HL-60 (cell line): ENCODE data around the gene BCAS3.
"Not testable (repeated sequence)": the region's sequence is repeated elsewhere in the genome, so short reads cannot be mapped to it uniquely, and the experiment has no call there.

Source experiments
- GABPA ChIP-seq: IDR thresholded peaks from 2 replicates; pipeline ENCODE4 v1.6.1; 2012; ENCODE audit warnings: low read depth
- TF ChIP-seq, protein P1 (sequence below): IDR thresholded peaks from one replicate; pipeline ENCODE4 v1.5.1; 2011; ENCODE audit warnings: low read length, control low read depth, inconsistent platforms; ENCODE audit not compliant: insufficient read depth
- TF ChIP-seq, protein P2 (sequence below): IDR thresholded peaks from 2 replicates; pipeline ENCODE4 v1.6.1; 2012; ENCODE audit warnings: low read depth; ENCODE audit not compliant: insufficient replicate concordance

DNA sequence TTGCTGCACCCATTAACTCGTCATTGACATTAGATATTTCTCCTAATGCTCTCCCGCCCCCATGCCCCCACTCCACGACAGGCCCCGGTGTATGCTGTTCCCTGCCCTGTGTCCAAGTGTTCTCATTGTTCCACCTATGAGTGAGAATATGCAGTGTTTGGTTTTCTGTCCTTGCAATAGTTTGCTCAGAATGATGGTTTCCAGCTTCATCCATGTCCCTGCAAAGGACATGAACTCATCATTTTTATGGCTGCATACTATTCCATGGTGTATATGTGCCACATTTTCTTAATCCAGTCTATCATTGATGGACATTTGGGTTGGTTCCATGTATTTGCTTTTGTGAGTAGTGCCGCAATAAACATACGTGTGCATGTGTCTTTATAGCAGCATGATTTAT, 83.7 kb downstream of the BCAS3 start:
- TF ChIP-seq, protein P1, sequence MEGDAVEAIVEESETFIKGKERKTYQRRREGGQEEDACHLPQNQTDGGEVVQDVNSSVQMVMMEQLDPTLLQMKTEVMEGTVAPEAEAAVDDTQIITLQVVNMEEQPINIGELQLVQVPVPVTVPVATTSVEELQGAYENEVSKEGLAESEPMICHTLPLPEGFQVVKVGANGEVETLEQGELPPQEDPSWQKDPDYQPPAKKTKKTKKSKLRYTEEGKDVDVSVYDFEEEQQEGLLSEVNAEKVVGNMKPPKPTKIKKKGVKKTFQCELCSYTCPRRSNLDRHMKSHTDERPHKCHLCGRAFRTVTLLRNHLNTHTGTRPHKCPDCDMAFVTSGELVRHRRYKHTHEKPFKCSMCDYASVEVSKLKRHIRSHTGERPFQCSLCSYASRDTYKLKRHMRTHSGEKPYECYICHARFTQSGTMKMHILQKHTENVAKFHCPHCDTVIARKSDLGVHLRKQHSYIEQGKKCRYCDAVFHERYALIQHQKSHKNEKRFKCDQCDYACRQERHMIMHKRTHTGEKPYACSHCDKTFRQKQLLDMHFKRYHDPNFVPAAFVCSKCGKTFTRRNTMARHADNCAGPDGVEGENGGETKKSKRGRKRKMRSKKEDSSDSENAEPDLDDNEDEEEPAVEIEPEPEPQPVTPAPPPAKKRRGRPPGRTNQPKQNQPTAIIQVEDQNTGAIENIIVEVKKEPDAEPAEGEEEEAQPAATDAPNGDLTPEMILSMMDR: not testable (repeated sequence)
- TF ChIP-seq, protein P2, sequence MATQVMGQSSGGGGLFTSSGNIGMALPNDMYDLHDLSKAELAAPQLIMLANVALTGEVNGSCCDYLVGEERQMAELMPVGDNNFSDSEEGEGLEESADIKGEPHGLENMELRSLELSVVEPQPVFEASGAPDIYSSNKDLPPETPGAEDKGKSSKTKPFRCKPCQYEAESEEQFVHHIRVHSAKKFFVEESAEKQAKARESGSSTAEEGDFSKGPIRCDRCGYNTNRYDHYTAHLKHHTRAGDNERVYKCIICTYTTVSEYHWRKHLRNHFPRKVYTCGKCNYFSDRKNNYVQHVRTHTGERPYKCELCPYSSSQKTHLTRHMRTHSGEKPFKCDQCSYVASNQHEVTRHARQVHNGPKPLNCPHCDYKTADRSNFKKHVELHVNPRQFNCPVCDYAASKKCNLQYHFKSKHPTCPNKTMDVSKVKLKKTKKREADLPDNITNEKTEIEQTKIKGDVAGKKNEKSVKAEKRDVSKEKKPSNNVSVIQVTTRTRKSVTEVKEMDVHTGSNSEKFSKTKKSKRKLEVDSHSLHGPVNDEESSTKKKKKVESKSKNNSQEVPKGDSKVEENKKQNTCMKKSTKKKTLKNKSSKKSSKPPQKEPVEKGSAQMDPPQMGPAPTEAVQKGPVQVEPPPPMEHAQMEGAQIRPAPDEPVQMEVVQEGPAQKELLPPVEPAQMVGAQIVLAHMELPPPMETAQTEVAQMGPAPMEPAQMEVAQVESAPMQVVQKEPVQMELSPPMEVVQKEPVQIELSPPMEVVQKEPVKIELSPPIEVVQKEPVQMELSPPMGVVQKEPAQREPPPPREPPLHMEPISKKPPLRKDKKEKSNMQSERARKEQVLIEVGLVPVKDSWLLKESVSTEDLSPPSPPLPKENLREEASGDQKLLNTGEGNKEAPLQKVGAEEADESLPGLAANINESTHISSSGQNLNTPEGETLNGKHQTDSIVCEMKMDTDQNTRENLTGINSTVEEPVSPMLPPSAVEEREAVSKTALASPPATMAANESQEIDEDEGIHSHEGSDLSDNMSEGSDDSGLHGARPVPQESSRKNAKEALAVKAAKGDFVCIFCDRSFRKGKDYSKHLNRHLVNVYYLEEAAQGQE: not testable (repeated sequence)
- TF ChIP-seq GABPA: not testable (repeated sequence)
